HG03108 (cell line): ENCODE results near the gene KMT2C.
"Not testable (repeated sequence)": the region's sequence is repeated elsewhere in the genome, so short reads cannot be mapped to it uniquely, and the experiment has no call there.

Source experiments
- ATAC-seq: cut with Tn5 transposase; IDR thresholded peaks from one replicate; pipeline ENCODE4 v1.9.1; 2021; ENCODE audit warnings: moderate library complexity; ENCODE audit not compliant: unreplicated experiment

KMT2C gene

GRCh38 chr7:152365982-152366603 lies 69.7 kb downstream of the KMT2C start:
- ATAC-seq = no peak

GRCh38 chr7:152363798-152364197 lies 72.0 kb downstream of the KMT2C start:
- no peak for ATAC-seq

- no peak for ATAC-seq
Measured at GRCh38 chr7:152362128-152362926, 73.5 kb downstream of the KMT2C start.

GRCh38 chr7:152355474-152356057 lies 80.2 kb downstream of the KMT2C start:
- ATAC-seq = peak; percentile 48

GRCh38 chr7:152354061-152354460 lies 81.7 kb downstream of the KMT2C start:
- no peak for ATAC-seq

GRCh38 chr7:152353281-152353680 lies 82.5 kb downstream of the KMT2C start:
- ATAC-seq = not testable (repeated sequence)

GRCh38 chr7:152351747-152352146 lies 84.1 kb downstream of the KMT2C start:
- not testable (repeated sequence) for ATAC-seq

GRCh38 chr7:152351168-152351567 lies 84.6 kb downstream of the KMT2C start:
- ATAC-seq = no peak

- no peak for ATAC-seq
Measured at GRCh38 chr7:152347888-152348287, 87.9 kb downstream of the KMT2C start.

GRCh38 chr7:152344253-152344652 lies 91.5 kb downstream of the KMT2C start:
- no peak for ATAC-seq

- ATAC-seq = no peak
Measured at GRCh38 chr7:152342796-152343195, 93.0 kb downstream of the KMT2C start.

GRCh38 chr7:152341914-152342236 lies 93.9 kb downstream of the KMT2C start:
- no peak for ATAC-seq

- no peak for ATAC-seq
Measured at GRCh38 chr7:152341039-152341913, 94.5 kb downstream of the KMT2C start.

- ATAC-seq = no peak
Measured at GRCh38 chr7:152340161-152340560, 95.6 kb downstream of the KMT2C start.

GRCh38 chr7:152338561-152338960 lies 97.2 kb downstream of the KMT2C start:
- ATAC-seq = no peak

- peak; percentile 62 for ATAC-seq
Measured at GRCh38 chr7:152336754-152337368, 98.9 kb downstream of the KMT2C start.

- ATAC-seq = peak; percentile 46
Measured at GRCh38 chr7:152335900-152336571, 99.8 kb downstream of the KMT2C start.

GRCh38 chr7:152333134-152333533 lies 102.7 kb downstream of the KMT2C start:
- no peak for ATAC-seq

- no peak for ATAC-seq
Measured at GRCh38 chr7:152330827-152331226, 105.0 kb downstream of the KMT2C start.

GRCh38 chr7:152329469-152329868 lies 106.3 kb downstream of the KMT2C start:
- no peak for ATAC-seq
